GM20000 (cell line): ENCODE measurements around the gene LRRC53.

Experiments used
- DNase-seq: peaks from one replicate; pipeline ENCODE4 v3.0.0; 2012; ENCODE audit warnings: low spot score
- CTCF ChIP-seq: IDR thresholded peaks from 2 replicates; pipeline ENCODE4 v1.5.1; 2012; ENCODE audit warnings: mild to moderate bottlenecking, control low read depth; ENCODE audit errors: extremely low read depth, missing control alignments

The LRRC53 gene

GRCh38 chr1:74432325-74432724, 80.1 kb downstream of the LRRC53 start:
- no peak for DNase-seq
- TF ChIP-seq CTCF: no peak

GRCh38 chr1:74431531-74431930, 80.9 kb downstream of the LRRC53 start:
- TF ChIP-seq CTCF: no peak
- DNase-seq: no peak

GRCh38 chr1:74430342-74430934, 82.0 kb downstream of the LRRC53 start:
- TF ChIP-seq CTCF: no peak
- DNase-seq: no peak

- no peak for DNase-seq
- no peak for TF ChIP-seq CTCF
These were observed 82.8 kb downstream of the LRRC53 start for GRCh38 chr1:74429580-74429979.

- no peak for DNase-seq
- no peak for TF ChIP-seq CTCF
These were observed 84.7 kb downstream of the LRRC53 start for GRCh38 chr1:74427681-74428080.

- no peak for TF ChIP-seq CTCF
- DNase-seq: no peak
These were observed 86.0 kb downstream of the LRRC53 start for GRCh38 chr1:74426208-74426937.

- no peak for DNase-seq
- TF ChIP-seq CTCF: no peak
These were observed 86.7 kb downstream of the LRRC53 start for GRCh38 chr1:74425676-74426075.
